Activated T-helper 1 cell treated with anti-CD3 and anti-CD28 coated beads, Interleukin-2, amount 50 U/mL, for 16 hours (primary cell): Measurements from ENCODE around the gene HS3ST3A1.

ENCODE experiments used
- DNase-seq, 2 donors: peaks; one replicate each; pipeline ENCODE4 v3.0.0-alpha.2; 2020; ENCODE audit warnings: low read depth in 1 of 2, low spot score in 1 of 2

The HS3ST3A1 gene

DNA sequence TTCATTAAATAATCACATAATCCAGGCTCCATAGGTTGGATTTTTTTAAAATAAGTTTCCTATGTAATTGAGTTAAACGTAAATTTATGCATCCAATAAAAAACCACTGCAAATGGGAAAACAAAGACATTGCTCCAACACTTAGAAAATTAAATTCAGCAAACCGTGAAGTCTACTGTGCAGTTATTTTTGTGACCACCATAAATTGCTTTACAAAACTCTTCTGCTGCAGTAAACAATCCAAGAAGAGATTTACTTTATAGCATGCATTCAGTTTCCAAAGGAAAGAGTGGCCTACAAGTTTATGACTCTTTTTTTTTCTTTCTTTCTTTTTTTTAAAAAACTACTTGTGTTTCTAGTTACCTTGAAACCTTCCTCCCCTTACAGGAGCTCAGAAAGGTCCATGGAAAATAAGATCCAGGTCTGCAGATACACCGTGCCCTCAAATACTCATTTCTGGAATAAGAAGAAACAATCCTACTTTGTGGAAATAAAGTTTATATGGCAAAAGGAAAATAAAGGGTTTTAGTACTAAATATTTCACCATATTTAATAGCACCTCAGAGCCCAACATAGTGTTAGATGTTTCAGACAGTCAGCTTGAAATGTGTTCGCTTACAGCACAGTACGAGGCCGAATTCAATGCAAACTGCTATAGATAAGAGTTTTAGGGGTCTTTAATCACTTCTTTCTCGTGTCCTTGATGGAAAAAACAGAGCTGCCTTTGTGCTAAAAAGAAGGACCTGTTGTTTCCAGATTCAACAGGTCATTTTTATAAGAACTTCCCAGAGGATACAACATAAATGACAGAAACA lies 3.2 kb downstream of the HS3ST3A1 start:
- DNase-seq, result no peak

DNA sequence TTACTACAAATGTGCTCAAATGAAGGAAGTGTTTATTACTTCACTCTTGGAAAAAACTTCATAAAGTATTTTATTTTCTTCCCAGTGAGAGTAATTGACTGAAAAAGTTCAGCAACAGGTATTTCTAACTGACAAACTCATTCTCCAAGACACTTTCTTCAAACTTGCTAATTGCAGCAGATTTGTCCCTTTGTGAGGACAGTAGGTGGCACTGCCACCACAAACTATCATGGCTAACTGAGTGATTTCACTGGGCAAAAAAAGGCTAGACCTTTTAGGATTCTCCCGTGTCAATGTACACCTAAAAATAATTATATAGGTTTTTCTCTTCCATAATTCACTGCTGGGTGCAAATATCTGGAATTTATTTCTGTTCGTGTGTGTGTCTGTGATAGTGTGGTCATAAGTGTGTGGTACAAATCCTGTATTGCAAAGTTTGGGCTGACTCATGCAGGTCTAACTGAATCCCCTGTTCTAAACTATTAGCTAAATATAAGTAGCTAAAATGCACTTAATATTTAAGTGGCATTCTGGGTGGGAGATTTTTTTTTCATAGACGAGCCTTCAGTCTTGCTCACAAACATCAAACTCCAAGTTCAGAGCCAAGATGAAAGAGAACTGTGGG lies 3.9 kb downstream of the HS3ST3A1 start:
- DNase-seq, result no peak

DNA sequence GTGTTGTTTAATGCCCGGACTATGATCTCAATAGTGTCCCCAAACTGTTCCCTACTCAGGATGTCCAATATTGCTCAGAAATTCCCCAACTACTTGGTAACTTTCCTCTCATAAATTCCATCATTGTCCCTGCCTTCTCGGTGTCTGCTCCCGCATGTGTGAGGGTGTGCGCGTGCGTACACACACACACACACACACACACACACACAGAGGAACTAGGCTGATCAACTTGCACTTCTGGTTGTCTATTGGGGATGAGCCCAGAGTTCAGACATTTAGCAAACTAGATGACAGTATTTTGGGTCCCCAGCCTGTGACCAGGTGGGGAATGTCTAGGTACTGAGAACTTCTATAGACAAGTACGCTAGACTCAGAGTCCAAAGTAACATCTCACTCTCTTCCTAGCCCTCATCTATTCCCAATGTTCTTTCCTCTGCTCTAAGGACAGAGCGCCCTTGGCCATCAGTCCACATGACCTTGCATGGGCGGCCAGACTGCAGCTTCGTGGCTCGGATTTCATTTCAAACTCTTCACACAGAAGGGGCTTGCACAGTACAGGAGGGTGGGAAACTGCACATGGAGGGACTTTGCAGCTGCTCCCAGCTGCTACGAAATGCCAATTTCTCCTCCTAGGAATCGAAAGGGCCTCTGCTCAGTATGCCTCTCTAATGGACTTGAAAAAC lies 5.3 kb downstream of the HS3ST3A1 start:
- no peak for DNase-seq

DNA sequence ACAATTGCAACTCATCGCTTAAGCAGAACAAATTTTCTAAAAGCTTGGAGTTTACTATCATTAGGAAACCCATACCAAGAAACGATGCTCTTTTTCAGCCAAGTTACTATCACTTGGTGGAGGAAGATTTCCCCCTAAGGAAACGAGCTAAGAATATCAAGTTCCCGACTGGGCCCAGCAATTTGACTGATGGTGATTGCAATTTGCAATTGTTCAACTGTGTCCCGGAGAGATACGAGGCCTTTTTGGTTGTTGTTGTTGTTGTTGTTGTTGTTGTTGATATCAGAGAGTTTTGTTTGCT lies 6.2 kb downstream of the HS3ST3A1 start:
- no peak for DNase-seq

DNA sequence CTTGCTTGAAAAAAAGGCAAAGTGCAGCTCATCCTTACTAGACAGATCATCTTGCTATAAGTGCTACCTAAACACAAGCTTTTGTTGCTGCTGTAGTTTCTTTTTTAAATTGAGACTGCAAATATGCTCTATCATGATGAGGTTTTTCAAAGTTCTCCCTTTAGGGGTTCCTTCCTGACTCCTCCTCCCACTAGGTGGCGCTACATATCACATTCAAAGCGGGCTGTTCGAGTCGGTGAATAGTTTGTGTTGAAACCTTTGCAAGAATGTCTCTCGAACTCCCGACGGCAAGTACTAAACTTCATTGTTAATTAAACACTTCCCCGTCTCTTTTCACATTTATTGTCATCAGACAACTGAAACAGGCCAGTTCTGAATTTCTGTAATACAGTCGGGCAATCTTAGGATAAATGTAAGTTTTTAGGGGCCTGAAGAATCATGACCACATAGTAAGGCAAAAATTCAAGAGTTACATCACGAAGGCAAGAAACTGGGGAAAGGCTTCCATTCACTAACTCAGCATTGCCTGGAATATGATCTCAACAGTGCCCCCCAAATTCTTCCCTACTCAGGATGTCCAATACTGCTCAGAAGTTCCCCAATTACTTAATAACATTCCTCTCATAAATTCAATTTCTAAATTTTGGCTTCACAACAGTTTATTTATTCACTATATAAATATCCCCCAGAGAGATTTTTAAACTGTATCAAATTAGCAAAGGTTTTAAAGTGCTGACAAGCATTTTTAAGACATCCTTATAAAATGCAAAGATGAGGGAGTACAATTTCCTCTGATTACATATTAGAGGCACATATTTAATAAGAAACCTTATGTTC lies 6.7 kb downstream of the HS3ST3A1 start:
- DNase-seq, result peak; percentile 63 to 76

DNA sequence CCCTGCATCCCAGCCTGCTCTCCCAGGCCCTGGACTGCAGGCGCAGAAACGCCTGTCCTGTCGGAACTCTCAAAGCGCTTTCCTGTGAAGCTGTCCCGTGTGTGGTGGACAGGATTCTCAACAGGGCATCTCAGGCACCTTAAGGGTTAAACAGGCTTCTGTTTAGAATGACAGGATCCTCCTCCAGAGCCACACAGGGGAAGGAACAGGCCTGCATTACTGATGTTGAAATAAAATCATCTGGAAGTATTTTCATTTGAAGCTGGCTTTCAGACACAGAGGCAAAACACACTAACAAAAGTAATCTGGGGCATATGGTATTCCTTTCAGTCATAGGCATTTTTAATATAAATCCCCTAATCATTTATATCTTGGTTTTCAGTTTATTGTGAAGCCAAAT lies 7.4 kb downstream of the HS3ST3A1 start:
- DNase-seq, result no peak

DNA sequence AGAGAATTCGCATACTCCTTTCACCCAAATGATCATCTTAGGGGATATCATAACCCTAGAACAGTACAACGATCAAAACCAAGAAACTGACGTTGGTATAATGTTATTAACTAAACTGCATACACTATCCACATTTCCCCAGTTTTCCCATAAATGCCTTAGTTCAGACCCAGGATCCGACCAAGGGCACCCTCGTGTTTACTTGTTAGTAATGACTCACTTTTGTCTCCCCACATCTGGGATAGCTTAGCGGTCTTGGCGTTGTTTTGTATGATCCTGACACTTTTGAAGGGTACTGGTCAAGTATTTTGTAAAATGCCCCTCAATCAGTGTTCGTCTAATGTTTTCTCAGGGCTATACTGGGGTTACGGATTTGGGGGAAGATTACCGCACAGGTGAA lies 8.0 kb downstream of the HS3ST3A1 start:
- no peak for DNase-seq

DNA sequence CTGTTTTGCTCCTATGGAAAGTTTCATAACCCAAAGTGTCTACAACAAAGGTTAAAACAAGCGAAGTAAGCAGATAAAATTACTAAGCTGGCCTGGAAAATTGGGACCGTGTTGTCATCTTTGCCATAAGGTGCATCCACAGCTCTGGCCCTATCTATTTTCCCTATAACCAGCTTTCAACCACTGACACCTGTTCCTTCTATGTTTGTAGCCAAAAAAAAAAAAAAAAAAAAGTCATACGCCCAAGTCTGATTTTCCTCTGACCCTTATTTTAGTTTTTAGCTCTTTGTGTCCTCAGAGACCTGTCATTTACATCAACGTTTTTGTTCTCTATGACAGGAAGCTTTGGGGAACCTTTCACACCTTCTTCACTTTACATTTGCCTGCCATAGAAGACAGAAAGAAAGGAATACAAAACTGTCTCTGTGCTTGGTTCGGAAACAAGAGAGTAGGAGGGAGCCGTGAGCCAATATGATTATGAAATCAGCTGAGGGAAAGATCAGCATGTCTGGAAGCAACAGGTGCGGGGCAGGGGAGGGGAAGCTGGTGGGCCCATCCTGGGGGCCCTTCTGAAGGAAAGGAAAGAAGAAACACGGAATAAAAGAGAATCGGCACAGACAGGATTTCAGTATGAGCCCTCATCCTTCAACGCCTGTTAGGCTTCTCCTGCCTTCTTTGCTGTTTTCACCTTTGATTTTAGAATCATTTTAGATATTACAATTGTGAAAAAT lies 8.5 kb downstream of the HS3ST3A1 start:
- no peak for DNase-seq

DNA sequence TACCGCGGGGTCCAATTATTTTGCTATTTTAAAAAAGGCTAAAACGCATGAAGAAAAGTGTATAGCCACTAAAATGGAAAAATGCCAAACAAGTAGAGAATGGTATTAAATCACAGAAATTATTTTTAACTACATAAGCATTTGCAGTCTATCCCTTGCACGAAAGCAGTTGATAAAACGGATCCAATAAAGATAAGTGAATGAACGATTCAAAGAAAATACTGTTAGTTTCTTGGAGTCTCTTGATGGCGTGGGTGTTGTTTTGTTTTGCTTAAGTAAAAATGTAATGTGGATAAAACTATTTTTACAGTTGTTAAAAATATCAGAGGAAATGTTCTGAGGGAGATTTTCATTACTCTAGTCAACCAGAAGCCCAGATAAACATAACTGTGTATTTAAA lies 9.3 kb downstream of the HS3ST3A1 start:
- no peak for DNase-seq

DNA sequence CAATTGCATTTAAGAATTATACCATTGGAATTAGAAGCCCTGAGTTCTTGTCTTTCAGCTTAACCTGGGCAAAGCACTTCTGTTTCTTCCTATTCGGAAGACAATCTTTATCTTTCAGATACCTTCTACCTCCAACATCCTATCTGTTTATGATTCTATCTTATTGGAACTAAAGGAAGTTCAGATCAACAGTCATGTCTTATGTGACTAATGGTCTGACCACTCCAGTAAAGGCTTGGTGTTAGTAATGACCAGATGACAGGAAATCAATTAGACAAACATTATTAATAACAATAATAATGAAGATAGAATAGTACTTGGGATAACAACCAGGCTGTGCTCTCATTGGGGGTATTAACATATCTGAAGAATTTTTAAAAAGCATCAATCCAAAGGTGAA lies 11.3 kb downstream of the HS3ST3A1 start:
- DNase-seq, result no peak

DNA sequence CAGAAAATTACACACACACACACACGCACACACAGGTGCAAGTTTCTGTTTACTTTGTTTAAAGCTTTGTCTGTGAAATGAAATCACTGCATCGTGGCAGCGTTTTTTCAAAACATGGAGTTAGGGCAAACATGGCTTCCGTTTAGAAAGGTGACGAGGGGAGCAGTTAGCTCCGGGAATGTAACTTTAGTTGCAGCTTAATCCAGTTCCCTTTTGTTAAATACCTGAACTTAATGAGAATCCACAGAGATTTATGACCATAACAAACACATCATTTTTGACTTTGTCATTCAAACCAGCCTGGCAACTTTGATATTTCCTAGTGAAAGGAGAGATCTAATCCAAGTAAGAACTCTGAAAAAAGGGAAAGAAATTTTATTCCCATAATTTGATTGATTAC lies 12.1 kb downstream of the HS3ST3A1 start:
- no peak for DNase-seq

DNA sequence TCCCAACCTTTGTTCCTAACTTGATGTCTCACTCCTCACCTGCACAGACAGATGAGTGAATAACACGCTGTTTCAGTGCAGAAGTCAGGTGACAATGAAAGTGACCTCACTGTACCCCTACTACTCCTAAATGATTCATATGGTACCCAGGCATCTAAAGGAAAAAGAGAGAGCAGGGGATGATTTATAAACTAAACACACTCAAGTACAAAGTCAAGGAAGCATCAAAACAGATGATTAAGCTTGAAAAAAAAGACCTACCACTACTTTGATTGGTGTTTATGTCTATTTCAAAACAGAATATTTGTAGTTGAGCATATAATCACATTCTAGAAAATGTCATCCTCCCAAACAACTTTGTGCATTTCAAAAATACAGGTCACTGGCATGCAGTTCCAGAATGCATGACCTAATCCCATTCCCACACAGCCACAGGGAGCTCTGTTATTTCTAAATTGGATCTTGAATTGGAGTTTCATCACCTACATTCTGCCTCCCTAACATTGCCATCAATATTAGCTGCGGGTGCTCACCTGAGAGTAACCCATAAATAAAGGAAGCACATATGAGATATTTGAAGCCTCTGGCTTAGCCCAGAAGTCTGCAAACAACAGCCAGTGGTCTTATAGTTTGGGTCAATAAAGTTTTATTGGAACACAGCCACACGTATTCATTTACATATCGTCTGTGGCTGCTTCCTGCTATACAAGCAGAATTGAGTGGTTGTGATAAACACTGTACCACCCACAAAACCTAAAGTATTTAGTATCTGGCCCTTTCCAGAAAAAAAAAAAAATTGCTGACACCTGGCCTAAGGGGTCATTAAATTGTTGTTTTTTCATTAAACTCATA lies 14.0 kb downstream of the HS3ST3A1 start:
- DNase-seq, result no peak

DNA sequence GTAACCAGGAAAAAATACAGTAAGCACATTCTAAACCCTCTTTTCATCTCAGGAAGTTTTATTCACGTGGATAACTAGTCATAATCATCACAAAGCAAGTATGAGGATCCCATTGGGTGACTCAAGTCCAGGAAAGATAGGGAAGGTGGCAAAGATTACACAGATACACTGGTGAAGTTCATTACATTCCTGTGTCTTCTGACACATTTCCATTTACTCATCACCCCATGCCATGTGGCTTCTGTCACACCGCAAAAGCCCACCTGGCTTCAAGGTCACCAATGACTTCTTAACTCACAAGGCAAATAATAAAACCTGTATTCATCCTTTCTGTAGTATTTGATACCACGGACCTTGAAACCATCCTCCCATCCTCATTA lies 17.0 kb downstream of the HS3ST3A1 start:
- no peak for DNase-seq

DNA sequence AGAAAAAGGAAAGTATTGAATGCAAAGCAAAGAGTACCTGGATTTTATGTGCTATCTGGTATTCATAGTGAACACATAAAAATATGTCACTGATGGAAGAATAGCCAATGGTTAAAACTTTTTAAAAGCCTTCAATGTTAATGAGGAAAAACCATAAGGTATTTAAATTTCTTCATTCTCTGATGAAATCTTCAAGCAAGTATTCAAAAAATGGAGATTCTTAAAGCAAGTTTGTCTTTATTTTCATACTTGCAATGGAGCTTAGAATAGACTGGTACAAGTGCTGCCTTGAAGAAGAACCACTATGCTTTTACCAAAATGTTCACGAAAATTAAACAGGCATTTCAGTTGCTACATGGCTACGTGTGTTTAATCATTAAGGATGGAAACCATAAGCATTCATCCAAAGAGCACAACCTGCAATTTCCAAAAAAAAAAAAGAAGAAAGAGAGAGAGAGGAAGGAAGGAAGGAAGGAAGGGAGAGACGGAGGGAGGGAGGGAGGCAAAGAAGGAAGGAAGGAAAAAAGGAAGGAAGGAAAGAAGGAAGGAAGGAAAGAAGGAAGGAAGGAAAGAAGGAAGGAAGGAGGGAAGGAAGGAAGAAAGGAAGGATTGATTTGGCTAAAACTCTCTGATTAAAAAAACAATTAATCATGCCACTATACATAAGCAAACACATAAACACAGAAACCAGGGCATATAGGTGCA lies 17.6 kb downstream of the HS3ST3A1 start:
- no peak for DNase-seq

DNA sequence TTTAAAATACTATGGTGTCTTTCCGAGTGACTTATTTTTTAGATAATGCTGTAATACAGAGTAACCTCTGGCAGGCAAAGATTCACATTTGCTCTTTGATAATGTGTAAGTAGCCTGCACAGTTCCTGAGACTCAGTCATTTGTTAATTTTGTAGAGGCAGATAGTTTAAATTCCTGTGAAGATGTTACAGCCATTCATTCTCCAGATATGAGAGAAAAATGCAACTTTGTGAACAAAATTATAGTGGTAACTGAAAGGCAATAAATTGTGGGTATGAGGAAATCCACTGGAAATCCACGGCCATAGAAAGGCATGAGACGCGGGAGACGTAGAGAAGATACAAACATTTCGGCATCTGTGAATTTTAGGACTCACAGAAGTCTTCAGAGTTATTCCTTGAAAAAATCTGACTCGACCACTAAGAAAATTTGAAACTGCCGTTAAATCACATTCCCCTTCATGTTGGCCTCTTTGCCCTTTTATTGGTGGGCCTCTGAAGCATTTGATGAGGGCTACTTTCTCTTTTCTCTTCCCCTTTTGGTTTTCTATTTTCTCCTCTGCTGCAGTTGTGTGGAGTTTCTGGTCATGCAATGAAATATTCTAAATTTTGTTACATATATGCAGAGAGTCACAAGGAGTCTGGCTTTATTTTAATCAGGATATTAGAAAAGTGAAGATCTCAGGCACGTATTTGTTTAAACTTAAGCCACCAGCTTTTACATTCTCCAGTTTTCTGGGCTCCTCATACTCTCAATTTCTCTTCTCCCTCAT lies 18.8 kb downstream of the HS3ST3A1 start:
- DNase-seq, result no peak

DNA sequence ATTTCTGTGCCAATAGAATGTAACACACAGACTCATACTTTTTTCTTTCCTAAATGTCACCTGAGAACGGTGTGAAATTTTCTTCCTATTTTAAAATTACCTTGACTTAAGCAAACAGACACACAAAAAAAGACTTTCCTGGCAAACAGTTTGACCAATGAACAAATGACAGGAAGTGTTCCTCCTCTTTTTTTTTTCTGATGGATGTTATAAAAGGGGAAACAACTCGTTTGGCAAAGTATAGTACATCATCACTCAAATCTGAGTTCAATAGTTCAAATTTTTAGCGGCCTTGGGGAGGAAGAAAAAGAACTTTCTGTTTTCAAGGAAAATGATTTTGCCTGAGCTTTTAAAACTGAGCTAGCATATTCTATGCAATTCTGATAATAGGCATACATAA lies 19.8 kb downstream of the HS3ST3A1 start:
- DNase-seq, result no peak

DNA sequence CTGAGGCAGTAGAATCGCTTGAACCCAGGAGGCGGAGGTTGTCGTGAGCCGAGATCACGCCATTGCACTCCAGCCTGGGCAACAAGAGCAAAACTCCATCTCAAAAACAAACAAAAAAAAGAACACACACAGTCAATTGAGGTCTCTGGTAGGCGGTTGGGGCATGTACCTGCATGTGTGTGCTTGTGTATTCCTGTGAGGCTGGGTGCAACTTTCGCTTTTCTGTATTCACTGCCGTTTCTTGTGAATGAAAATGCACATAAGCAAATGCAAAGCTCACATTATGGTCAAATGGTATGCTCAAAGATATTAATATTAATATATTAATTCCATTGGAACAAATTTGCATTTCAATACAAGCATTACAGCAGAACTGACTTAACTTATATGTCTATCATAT lies 20.9 kb downstream of the HS3ST3A1 start:
- DNase-seq, result no peak

DNA sequence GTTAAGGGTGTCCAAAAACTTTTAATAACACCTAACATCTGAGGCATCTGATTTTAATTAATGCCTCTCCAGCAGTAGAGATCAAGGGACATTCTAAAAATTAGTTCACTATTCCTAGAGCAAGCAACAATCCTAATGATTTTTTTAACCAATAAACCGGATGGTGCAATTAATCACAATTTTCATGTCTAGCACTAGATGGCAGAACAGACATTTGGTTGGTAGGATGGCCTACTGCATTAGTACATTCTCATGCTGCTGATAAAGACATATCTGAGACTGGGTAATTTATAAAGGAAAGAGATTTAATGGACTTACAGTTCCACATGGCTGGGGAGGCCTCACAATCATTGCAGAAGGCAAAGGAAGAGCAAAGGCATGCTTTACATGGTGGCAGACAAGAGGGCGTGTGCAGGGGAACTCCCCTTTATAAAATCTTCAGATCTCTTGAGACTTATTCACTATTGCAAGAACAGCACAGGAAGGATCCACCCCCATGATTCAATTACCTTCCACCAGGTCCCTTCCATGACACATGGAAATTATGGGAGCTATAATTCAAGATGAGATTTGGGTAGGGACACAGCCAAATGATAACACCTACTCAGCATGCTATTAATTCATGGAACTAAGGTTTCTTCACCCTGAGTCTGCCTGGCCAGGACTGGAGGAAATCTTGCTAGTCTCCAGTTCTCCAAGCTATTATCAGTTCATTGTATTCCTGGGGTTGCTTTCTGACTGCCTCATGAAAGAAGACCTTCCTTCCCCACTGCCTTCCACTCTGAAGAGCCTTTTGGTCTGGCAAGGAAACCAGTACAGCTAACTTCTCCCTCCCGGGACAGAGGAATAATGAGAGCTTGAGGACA lies 24.8 kb downstream of the HS3ST3A1 start:
- no peak for DNase-seq
